IMR-90 (cell line): ENCODE data around the gene NDUFB5. TPM values are rescaled to one million over a fixed set of nuclear protein-coding genes. Genes with fewer than 3 reads are reported as not detected.

Experiments
- ATAC-seq: fragments of 200-7000 bp; cut with Tn5 transposase; 2 replicates; pipeline ENCODE4 v1.9.1; 2020; ENCODE audit warnings: low read depth, mild to moderate bottlenecking, moderate library complexity
- BruUV-seq: library from RNA; stranded (reverse); fragments of 400-500 nt; replicated peaks from 2 replicates; lab custom pipeline; 2021; lab: Mats Ljungman, UMichigan
- CTCF ChIA-PET: fragments of 300-600 bp; formaldehyde crosslinking; extraction: SDS; loops from one replicate; lab custom pipeline; 2021; ENCODE audit warnings: antibody characterized with exemption; lab: Yijun Ruan, JAX
- POLR2A ChIA-PET: fragments of 300-600 bp; sonication (Branson Sonifier 250); formaldehyde crosslinking; loops from one replicate; lab custom pipeline; 2022; ENCODE audit warnings: antibody characterized with exemption; ENCODE audit not compliant: unreplicated experiment; lab: Charles Lee
- DNase-seq: peaks from one replicate; pipeline ENCODE4 v3.0.0; 2013
- H2AFZ ChIP-seq: replicated peaks from 2 replicates; pipeline ENCODE3; 2013; ENCODE audit warnings: low read length, mild to moderate bottlenecking; ENCODE audit not compliant: poor library complexity
- H2AK5ac ChIP-seq: 2 replicates; pipeline ENCODE4 v1.6.1; 2013; ENCODE audit warnings: low read depth, low read length, inconsistent platforms
- H2AK9ac ChIP-seq: replicated peaks from 2 replicates; pipeline ENCODE3; 2013; ENCODE audit warnings: mild to moderate bottlenecking, low read depth, low read length, moderate library complexity; ENCODE audit not compliant: poor library complexity
- H2BK120ac ChIP-seq: 2 replicates; pipeline ENCODE4 v1.6.1; 2013; ENCODE audit warnings: low read depth, low read length, inconsistent platforms
- H2BK15ac ChIP-seq: 3 replicates; pipeline ENCODE4 v1.6.1; 2013; ENCODE audit warnings: low read depth, low read length, inconsistent platforms
- H2BK20ac ChIP-seq: 2 replicates; pipeline ENCODE4 v1.6.1; 2013; ENCODE audit warnings: low read depth, mild to moderate bottlenecking, inconsistent platforms, low read length, moderate library complexity
- H2BK5ac ChIP-seq: 2 replicates; pipeline ENCODE4 v1.6.1; 2013; ENCODE audit warnings: mild to moderate bottlenecking, low read depth, low read length, inconsistent platforms; ENCODE audit not compliant: poor library complexity, severe bottlenecking
- H3K14ac ChIP-seq: replicated peaks from 2 replicates; pipeline ENCODE4 v1.6.1; 2013; ENCODE audit warnings: low read depth, low read length, inconsistent platforms
- H3K18ac ChIP-seq: 2 replicates; pipeline ENCODE4 v1.6.1; 2013; ENCODE audit warnings: low read depth, low read length, control low read depth
- H3K23ac ChIP-seq: 2 replicates; pipeline ENCODE4 v1.6.1; 2013; ENCODE audit warnings: low read depth, low read length, inconsistent platforms
- H3K27ac ChIP-seq: 2 replicates; pipeline ENCODE4 v1.5.1; 2013; ENCODE audit warnings: mild to moderate bottlenecking, control low read depth, low read length; ENCODE audit not compliant: insufficient read depth
- H3K27me3 ChIP-seq: 2 replicates; pipeline ENCODE4 v1.6.1; 2013; ENCODE audit warnings: low read length; ENCODE audit not compliant: control insufficient read depth, insufficient read depth
- H3K36me3 ChIP-seq: 2 replicates; pipeline ENCODE4 v1.6.1; 2013; ENCODE audit warnings: low read length, mixed read lengths; ENCODE audit not compliant: control insufficient read depth, insufficient read depth
- H3K4ac ChIP-seq: 2 replicates; pipeline ENCODE4 v1.6.1; 2013; ENCODE audit warnings: low read depth, low read length, inconsistent platforms
- H3K4me1 ChIP-seq: 2 replicates; pipeline ENCODE4 v1.6.1; 2013; ENCODE audit warnings: low read length, mixed read lengths; ENCODE audit not compliant: control insufficient read depth, insufficient read depth
- H3K4me2 ChIP-seq: 2 replicates; pipeline ENCODE4 v1.6.1; 2013; ENCODE audit warnings: low read depth, mild to moderate bottlenecking, control low read depth, low read length, moderate library complexity
- H3K4me3 ChIP-seq: 2 replicates; pipeline ENCODE4 v1.5.1; 2013; ENCODE audit warnings: low read depth, mild to moderate bottlenecking, control low read depth, low read length, moderate library complexity; ENCODE audit not compliant: insufficient read depth
- H3K56ac ChIP-seq: 2 replicates; pipeline ENCODE4 v1.6.1; 2013; ENCODE audit warnings: low read length, inconsistent platforms; ENCODE audit not compliant: insufficient read depth; ENCODE audit errors: extremely low read depth
- H3K79me1 ChIP-seq, 2 experiments: 2 replicates each; pipeline ENCODE4 v1.6.1; 2013; ENCODE audit warnings: low read length in 2 of 2, inconsistent platforms in 1 of 2, low read depth in 1 of 2
- H3K9ac ChIP-seq: 2 replicates; pipeline ENCODE4 v1.6.1; 2013; ENCODE audit warnings: low read depth, low read length, control low read depth
- H3K9me1 ChIP-seq: 2 replicates; pipeline ENCODE4 v1.6.1; 2013; ENCODE audit warnings: low read length, inconsistent platforms; ENCODE audit not compliant: insufficient read depth
- H3K9me3 ChIP-seq: 2 replicates; pipeline ENCODE4 v1.6.1; 2013; ENCODE audit warnings: low read length; ENCODE audit not compliant: control insufficient read depth, insufficient read depth
- H4K20me1 ChIP-seq: 2 replicates; pipeline ENCODE4 v1.6.1; 2013; ENCODE audit warnings: low read length, inconsistent platforms; ENCODE audit not compliant: insufficient read depth
- H4K5ac ChIP-seq: 2 replicates; pipeline ENCODE4 v1.6.1; 2013; ENCODE audit warnings: mild to moderate bottlenecking, low read depth, low read length, control low read depth
- H4K8ac ChIP-seq, 2 experiments: 2 replicates each; pipeline ENCODE4 v1.6.1; 2013; ENCODE audit warnings: low read depth in 2 of 2, low read length in 2 of 2, control low read depth in 1 of 2, inconsistent platforms in 1 of 2
- H4K91ac ChIP-seq: 2 replicates; pipeline ENCODE4 v1.6.1; 2013; ENCODE audit warnings: low read depth, low read length, inconsistent platforms; ENCODE audit not compliant: insufficient read depth
- BHLHE40 ChIP-seq: fragments of 150-350 bp; IDR thresholded peaks from 2 replicates; pipeline ENCODE4 v1.6.1; 2016; ENCODE audit warnings: mild to moderate bottlenecking, low read depth, low read length
- CEBPB ChIP-seq: IDR thresholded peaks from 2 replicates; pipeline ENCODE4 v1.6.1; 2012; ENCODE audit warnings: low read depth, low read length, improper control_type of control experiment
- CHD1 ChIP-seq: IDR thresholded peaks from 2 replicates; pipeline ENCODE4 v1.6.1; 2012; ENCODE audit warnings: low read depth, low read length, improper control_type of control experiment
- WGBS, 2 experiments: methylation state at CpG; one replicate each; pipeline versions ENCODE4 v1.1.5 to v1.1.7; 2013; ENCODE audit warnings: missing lambda C conversion rate in 2 of 2; ENCODE audit not compliant: insufficient read length in 1 of 2; ENCODE audit errors: extremely low coverage in 2 of 2; 5-methylcytosine and 5-hydroxymethylcytosine counted together
- dilution Hi-C: fragments of 300-500 bp; cut with HindIII; formaldehyde crosslinking; loops from one replicate; pipeline ENCODE4 v1.14.3; 2018; ENCODE audit warnings: low sequenced_read_pairs; ENCODE audit not compliant: unreplicated experiment
- in situ Hi-C: fragments of 300-500 bp; cut with MboI; formaldehyde crosslinking; loops from 3 replicates; pipeline ENCODE4 v1.14.3; 2019; ENCODE audit warnings: low sequenced_read_pairs, inconsistent platforms, mixed read lengths
- intact Hi-C: fragments of 100-400 bp; cut with micrococcal nuclease; formaldehyde crosslinking; loops from 2 replicates; pipeline ENCODE4 v1.10.0; 2022
- polyA plus RNA-seq, 3 experiments: library from polyadenylated mRNA; depleted of rRNA; stranded (reverse); fragments of >200 nt; gene quantifications; 2 replicates each; pipeline ENCODE4 v1.2.3, GENCODE V29; 2012; ENCODE audit warnings: low replicate concordance in 1 of 3
- total RNA-seq: library from RNA; depleted of rRNA; stranded (reverse); fragments of >200 nt; gene quantifications from 2 replicates; pipeline ENCODE4 v1.2.3, GENCODE V29; 2012

NDUFB5 gene
- total and polyA plus RNA-seq, 2 of the 4 experiments (the other 2 are of a cell fraction), result 17.2 to 29.3 TPM

DNA sequence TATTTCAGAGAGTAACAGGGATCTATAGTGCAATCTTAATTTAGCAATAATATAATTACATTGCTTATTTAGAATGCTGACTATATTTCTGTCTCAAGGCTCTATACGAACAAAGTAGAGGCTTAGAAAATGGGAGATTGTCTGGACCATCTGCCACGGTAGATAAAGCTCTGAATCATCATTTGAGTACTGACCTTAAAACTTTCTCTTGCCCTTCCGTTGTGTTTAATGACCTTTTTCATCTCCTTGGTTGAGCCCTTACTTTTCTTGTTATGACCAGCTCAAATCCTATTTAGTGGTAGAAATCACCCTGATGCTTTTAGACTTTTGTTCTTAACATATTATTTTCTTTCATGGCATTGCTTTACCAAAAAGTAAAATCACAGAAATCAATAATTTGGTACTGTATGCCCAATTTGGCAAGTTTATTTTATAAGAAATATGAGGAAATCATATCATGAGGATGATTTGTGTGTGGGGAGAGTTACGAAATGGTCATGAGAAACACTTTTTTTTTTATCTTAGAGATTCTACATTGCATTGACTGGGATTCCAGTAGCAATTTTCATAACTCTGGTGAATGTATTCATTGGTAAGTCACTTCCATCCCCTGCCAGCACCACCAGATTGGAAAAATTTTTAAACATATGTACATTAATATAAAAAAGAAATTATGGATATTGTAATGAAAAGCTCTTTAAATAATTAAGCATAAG is 11.0 kb downstream of the NDUFB5 start:
- ChIA-PET CTCF (interaction anchor here (0.5 to 3.0 kb wide), 3 partner anchors 9 to 37 kb away, joined by 3 to 8 read pairs (median 4); partner anchors contain the start of gene USP13), POLR2A (no interaction called here)
- Histone ChIP-seq H4K8ac (no peak overlapping the region), H3K4me1 (peaks cover 4% of the 10 kb centered on the region), H2AK5ac (no peak overlapping the region), H3K9me3 (no peaks in the 10 kb centered on the region), H3K36me3 (peaks cover 4% of the 10 kb centered on the region; the same call in 1 of the 2 replicates), H3K18ac (no peak overlapping the region), H4K5ac (no peak overlapping the region), H2BK5ac (no peak overlapping the region), H3K56ac (no peak overlapping the region), H3K4me2 (no peak overlapping the region), H3K9ac (no peak overlapping the region), H3K79me1 (peaks cover 3 to 13% of the 10 kb centered on the region in 2 experiments; a peak in 3 of 4 replicates), H2BK20ac (no peak overlapping the region), H3K4me3 (no peak overlapping the region), H3K9me1 (no peaks in the 10 kb centered on the region), H3K4ac (no peak overlapping the region), H4K20me1 (no peaks in the 10 kb centered on the region; the same call in 1 of the 2 replicates), H3K23ac (no peak overlapping the region), H3K14ac (no peak overlapping the region), H2AFZ (no peak overlapping the region), H2BK15ac (no peak overlapping the region), H2AK9ac (no peak overlapping the region), H4K91ac (no peak overlapping the region), H3K27me3 (no peaks in the 10 kb centered on the region), H3K27ac (no peak overlapping the region), H2BK120ac (no peak overlapping the region)
- BruUV-seq, result no TSS peak
- TF ChIP-seq CHD1, result no peak
- TF ChIP-seq CEBPB, result no peak
- TF ChIP-seq BHLHE40, result no peak
- in situ Hi-C loops (no loop called here), dilution Hi-C loops (no loop called here), intact Hi-C loops (no loop called here)
- WGBS, 2 experiments, result 100% methylated on average over 1 of the region's 4 CpGs; no CpG with 5 or more reads in 1 of the 2 experiments
- DNase-seq (peak; percentile 10), ATAC-seq (no peak)
